Mesenteric fat pad (tissue), 1 donor: ENCODE measurements around the gene PDIA5. TPM values are rescaled to one million over a fixed set of nuclear protein-coding genes. Genes with fewer than 3 reads are reported as not detected.
"Not testable (repeated sequence)": the region's sequence is repeated elsewhere in the genome, so short reads cannot be mapped to it uniquely, and the experiment has no call there.

Experiments
- DNase-seq: peaks from one replicate; pipeline ENCODE4 v3.0.0-alpha.2; 2020; ENCODE audit warnings: low spot score
- total RNA-seq: library from RNA; stranded (reverse); fragmentation: NEBNext Ultra II Directional; extraction: Animal tissue kit (Norgen Biotek cat#: 25700); gene quantifications from one replicate; pipeline ENCODE4 v1.2.1, GENCODE V29; 2021
- donor health status: DM: yes; HTN: yes; CAD: no.

Gene PDIA5
- total RNA-seq, 1 donor from 2014 or later, result 17.4 TPM

- no peak for DNase-seq
Measured at GRCh38 chr3:123090728-123091531, 24.1 kb downstream of the PDIA5 start.

GRCh38 chr3:123092243-123092642 is 25.4 kb downstream of the PDIA5 start:
- peak; percentile 60 for DNase-seq

DNA sequence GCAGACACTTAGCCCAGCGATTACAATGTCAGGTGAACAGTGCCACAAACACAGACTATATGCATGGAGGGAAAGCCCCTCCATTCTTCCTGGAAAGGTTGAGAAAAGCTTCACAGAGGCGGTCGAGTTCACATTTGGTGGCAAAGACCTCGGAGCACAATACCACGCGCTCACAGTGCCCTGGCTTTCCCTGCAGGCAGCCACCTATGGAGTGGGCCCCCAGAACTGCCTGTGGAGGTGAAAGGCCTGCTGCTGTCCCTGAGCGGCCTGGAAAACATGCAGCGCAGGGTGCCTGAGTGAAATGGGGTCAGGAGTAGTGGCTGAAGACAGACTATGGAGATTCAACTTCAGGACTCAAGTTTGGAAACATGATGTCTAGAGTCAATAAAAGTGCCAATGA is 26.9 kb downstream of the PDIA5 start:
- peak; percentile 41 for DNase-seq

- peak; percentile 72 for DNase-seq
Measured at GRCh38 chr3:123094516-123095313, 27.9 kb downstream of the PDIA5 start.

GRCh38 chr3:123096126-123096525 is 29.3 kb downstream of the PDIA5 start:
- peak; percentile 30 for DNase-seq

DNA sequence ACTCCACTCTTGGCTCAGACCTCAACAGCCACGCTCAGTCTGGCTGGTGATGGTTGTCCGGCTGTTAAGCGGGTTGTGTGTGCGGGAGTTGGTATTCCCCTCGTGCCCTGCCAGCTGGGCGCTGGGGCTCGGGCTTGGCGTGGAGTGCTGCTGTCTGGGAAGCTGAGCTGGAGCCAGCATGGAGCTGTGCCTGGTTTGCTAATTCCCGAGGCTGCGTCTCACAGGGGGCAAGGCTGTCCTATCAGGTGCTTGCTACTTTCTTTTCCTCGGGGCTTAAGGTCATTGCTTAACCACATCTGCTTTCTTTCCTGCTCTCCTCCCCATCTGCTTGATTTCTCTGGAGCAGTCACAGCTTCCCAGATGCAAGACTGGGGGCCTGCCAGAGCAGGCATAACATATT is 29.9 kb downstream of the PDIA5 start:
- peak; percentile 87 for DNase-seq

- DNase-seq, result peak; percentile 0
Measured at GRCh38 chr3:123098426-123099330, 31.9 kb downstream of the PDIA5 start.

- DNase-seq, result no peak
Measured at GRCh38 chr3:123099331-123100192, 32.7 kb downstream of the PDIA5 start.

GRCh38 chr3:123100193-123100776 is 33.5 kb downstream of the PDIA5 start:
- DNase-seq, result no peak

DNA sequence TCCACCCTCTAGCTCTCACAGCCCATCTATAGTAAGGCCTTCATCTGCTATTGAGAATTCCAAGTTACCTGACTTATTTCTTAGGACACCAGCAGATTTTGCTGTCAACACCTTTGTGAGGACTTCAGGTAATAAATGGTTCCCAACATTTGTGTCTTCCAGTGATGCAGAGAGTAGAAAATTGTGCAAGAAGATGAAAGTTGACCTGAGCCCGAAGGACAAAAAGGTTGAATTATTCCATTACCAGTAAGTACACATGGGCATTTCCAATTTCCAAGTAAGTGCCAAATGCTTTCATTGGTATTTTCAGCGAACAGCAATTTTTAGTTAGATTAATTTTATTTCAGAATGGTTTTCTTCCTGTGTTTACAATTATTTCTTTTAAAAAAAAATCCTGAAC is 35.4 kb downstream of the PDIA5 start:
- no peak for DNase-seq

- no peak for DNase-seq
Measured at GRCh38 chr3:123102826-123103225, 36.0 kb downstream of the PDIA5 start.

DNA sequence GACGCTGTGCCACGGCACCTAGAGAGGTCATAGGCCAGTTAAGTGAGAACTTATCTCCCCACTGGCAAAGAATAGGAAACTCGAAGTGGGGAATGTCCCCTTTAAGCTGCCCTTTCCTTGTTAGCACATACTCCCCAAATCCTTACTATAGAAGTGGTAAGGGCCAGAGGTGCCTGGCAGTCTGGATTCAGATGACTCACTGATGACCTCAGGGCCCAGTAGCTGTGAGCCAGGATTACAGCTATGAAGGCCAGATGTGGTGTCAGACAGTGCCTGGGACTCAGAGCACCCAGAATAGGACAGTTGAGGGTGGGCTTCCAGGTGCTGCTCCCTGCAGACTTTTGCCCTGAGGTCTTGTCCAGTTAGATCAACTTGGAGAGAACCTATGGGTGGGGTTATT is 37.7 kb downstream of the PDIA5 start:
- DNase-seq, result no peak

DNA sequence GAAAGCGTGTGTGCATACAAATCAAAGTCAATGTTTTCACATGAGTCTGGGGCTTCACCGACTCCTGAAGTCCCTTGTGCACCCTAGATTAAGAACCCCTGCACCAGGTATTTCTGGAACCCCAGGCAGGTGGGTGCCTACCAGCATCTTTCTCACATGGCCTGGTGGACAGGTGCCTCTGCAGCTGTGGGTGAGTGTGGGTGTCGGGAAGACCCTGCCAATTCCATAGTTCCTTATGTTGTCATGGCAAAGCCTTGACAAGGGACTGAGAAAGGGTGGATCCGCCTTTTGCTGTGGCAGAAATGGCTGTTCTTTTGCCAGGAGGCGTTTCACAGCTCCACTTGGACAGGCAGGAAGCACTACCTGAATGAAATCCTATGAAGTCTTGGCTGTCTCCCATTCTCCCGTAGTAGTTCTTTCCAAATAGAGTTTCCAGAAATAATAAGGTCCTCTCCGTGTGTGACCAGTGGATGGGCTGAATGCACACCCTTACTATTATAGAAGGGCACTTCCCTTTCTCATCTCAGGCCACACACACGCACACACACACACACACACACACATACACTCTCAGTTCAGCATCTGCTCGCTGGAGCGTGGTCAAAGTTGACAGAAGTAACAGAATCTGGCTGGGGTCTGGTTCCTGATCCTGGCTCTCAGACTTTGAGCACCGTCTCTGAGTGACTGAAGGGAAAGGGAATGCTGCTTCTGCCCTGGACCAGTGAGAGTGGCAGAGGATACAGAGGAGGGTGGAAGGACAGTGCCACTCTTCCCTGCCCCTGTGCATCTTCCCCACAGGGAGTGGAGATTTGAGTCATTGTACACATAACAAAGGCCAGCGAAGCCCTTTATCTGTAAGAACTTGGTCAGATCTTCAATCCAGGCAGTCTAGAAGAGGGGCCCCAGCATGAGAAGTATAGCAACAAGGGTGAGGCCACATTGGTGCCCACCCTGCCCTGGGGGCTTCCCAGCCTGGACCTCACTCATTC is 38.7 kb downstream of the PDIA5 start:
- DNase-seq, result no peak

DNA sequence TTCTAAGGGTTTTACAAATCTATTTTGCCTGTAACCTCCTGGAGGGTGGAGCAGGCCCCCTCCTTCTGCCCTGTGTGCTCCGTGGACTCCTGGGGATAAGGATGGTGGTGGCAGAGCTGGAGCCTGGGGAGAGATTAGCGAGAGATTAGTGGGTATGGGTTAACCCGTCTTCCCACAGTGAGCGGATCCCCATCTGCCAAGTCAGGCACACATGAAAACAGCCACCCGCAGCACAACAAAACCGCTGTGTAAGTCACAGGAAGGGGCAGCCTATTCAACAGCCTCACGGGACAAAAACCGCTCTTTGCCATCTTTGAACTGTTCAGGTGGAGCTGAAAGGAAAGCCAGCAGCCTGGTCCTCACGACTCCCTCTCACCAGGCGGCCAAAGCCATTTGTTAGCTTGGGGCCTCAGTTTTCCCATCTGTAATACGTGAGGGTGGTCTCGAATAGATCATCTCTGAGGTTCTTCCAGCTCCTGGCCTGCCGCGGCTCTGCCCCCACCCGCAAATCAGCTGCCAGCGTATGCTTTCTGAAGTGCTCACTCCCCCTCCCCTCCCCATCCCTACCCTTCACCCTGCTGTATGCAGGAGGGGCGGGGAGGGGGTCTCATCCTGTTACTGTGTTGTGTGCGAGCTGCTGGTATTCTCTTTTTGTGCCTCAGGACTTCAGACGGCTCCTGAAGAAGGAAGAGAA is 43.6 kb downstream of the PDIA5 start:
- no peak for DNase-seq

- DNase-seq, result no peak
Measured at GRCh38 chr3:123110976-123111615, 44.3 kb downstream of the PDIA5 start.

- DNase-seq, result no peak
Measured at GRCh38 chr3:123111640-123112039, 44.8 kb downstream of the PDIA5 start.

DNA sequence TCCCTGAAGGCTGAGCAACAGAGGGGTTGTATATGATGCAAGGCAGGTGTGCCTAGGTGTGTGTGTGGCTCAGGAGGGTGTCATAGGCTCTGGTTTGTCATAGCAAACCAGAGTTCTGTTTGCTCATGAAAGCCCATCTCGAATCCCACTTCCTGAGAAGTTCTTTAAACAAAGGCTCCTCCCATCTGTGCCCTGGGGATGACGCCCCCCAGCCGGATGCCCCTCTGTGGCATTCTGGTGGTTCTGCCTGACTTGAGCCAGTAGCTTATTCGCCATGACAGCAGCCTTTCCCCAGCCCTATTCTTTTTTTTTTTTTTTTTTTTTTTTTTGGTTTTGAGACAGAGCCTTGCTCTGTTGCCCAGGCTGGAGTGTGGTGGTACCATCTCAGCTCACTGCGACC is 45.4 kb downstream of the PDIA5 start:
- DNase-seq, result no peak

GRCh38 chr3:123112656-123113055 is 45.8 kb downstream of the PDIA5 start:
- DNase-seq, result not testable (repeated sequence)
